HG03280 (cell line): Measurements from ENCODE around the gene KIRREL3.
A peak's percentile ranks its signal among the peaks of the same experiment; 100 is the strongest.

Source experiments
- ATAC-seq: cut with Tn5 transposase; IDR thresholded peaks from one replicate; pipeline ENCODE4 v1.9.1; 2021; ENCODE audit warnings: mild to moderate bottlenecking, moderate library complexity; ENCODE audit not compliant: unreplicated experiment

KIRREL3 gene

GRCh38 chr11:126497581-126498122 is 502.9 kb downstream of the KIRREL3 start:
- no peak for ATAC-seq

GRCh38 chr11:126496576-126497337 is 503.8 kb downstream of the KIRREL3 start:
- no peak for ATAC-seq

GRCh38 chr11:126495281-126496220 is 505.0 kb downstream of the KIRREL3 start:
- ATAC-seq, result no peak

GRCh38 chr11:126494831-126495230 is 505.7 kb downstream of the KIRREL3 start:
- no peak for ATAC-seq

GRCh38 chr11:126492331-126493082 is 508.1 kb downstream of the KIRREL3 start:
- ATAC-seq, result no peak

- no peak for ATAC-seq
Observed at GRCh38 chr11:126491092-126491491, 509.5 kb downstream of the KIRREL3 start.

GRCh38 chr11:126489836-126490660 is 510.5 kb downstream of the KIRREL3 start:
- no peak for ATAC-seq

GRCh38 chr11:126488591-126489370 is 511.8 kb downstream of the KIRREL3 start:
- ATAC-seq, result no peak

- no peak for ATAC-seq
Observed at GRCh38 chr11:126487711-126488110, 512.9 kb downstream of the KIRREL3 start.

GRCh38 chr11:126485986-126486635 is 514.5 kb downstream of the KIRREL3 start:
- ATAC-seq, result no peak

GRCh38 chr11:126485021-126485792 is 515.4 kb downstream of the KIRREL3 start:
- ATAC-seq, result no peak

GRCh38 chr11:126484266-126484665 is 516.3 kb downstream of the KIRREL3 start:
- ATAC-seq, result no peak

GRCh38 chr11:126483621-126484195 is 516.9 kb downstream of the KIRREL3 start:
- no peak for ATAC-seq

GRCh38 chr11:126482586-126483108 is 517.9 kb downstream of the KIRREL3 start:
- ATAC-seq, result no peak

- ATAC-seq, result no peak
Observed at GRCh38 chr11:126481303-126481680, 519.3 kb downstream of the KIRREL3 start.

- peak; percentile 61 for ATAC-seq
Observed at GRCh38 chr11:126480410-126481302, 519.9 kb downstream of the KIRREL3 start.
